GM23248 (cell line): ENCODE data around the gene OIP5. TPM values are rescaled to one million over a fixed set of nuclear protein-coding genes. Genes with fewer than 3 reads are reported as not detected.
A peak's percentile ranks its signal among the peaks of the same experiment; 100 is the strongest.

Experiments used
- DNase-seq: peaks from one replicate; pipeline ENCODE4 v3.0.0-alpha.2; 2015
- H2AFZ ChIP-seq: fragments of 200-600 bp; sonication (generic); 2 replicates; pipeline ENCODE4 v1.6.1; 2016; ENCODE audit warnings: antibody characterized with exemption
- H3F3A ChIP-seq: fragments of 200-600 bp; sonication (generic); 2 replicates; pipeline ENCODE4 v1.6.1; 2016; ENCODE audit warnings: mild to moderate bottlenecking, antibody characterized with exemption, mixed run types; ENCODE audit not compliant: insufficient read depth
- H3K27ac ChIP-seq: fragments of 200-600 bp; sonication (generic); 2 replicates; pipeline ENCODE4 v1.5.1; 2016; ENCODE audit warnings: mild to moderate bottlenecking
- H3K27me3 ChIP-seq: fragments of 200-600 bp; sonication (generic); replicated peaks from 2 replicates; pipeline ENCODE4 v1.6.1; 2016; ENCODE audit warnings: mild to moderate bottlenecking; ENCODE audit not compliant: insufficient read depth
- H3K36me3 ChIP-seq: fragments of 200-600 bp; sonication (generic); 2 replicates; pipeline ENCODE4 v1.6.1; 2016; ENCODE audit warnings: low read depth, mild to moderate bottlenecking
- H3K4me1 ChIP-seq: fragments of 200-600 bp; sonication (generic); 2 replicates; pipeline ENCODE4 v1.6.1; 2016; ENCODE audit warnings: mild to moderate bottlenecking; ENCODE audit not compliant: insufficient read depth
- H3K4me2 ChIP-seq: fragments of 200-600 bp; sonication (generic); one replicate; pipeline ENCODE4 v1.6.1; 2016; ENCODE audit warnings: mild to moderate bottlenecking; ENCODE audit not compliant: unreplicated experiment
- H3K4me3 ChIP-seq: fragments of 200-600 bp; sonication (generic); 2 replicates; pipeline ENCODE4 v1.5.1; 2016; ENCODE audit warnings: mild to moderate bottlenecking
- H3K79me2 ChIP-seq: fragments of 200-600 bp; sonication (generic); 2 replicates; pipeline ENCODE4 v1.6.1; 2016; ENCODE audit warnings: mild to moderate bottlenecking; ENCODE audit not compliant: insufficient read depth
- H3K9ac ChIP-seq: fragments of 200-600 bp; sonication (generic); 2 replicates; pipeline ENCODE4 v1.6.1; 2016; ENCODE audit warnings: mild to moderate bottlenecking
- H3K9me2 ChIP-seq: fragments of 200-600 bp; sonication (generic); 2 replicates; pipeline ENCODE4 v1.6.1; 2016; ENCODE audit warnings: mixed run types, mild to moderate bottlenecking, moderate library complexity; ENCODE audit not compliant: insufficient read depth
- H3K9me3 ChIP-seq: fragments of 200-600 bp; sonication (generic); one replicate; pipeline ENCODE4 v1.6.1; 2017; ENCODE audit warnings: low read depth
- H4K20me1 ChIP-seq: fragments of 200-600 bp; sonication (generic); 2 replicates; pipeline ENCODE4 v1.6.0; 2016; ENCODE audit not compliant: insufficient read depth
- EZH2 ChIP-seq: fragments of 200-600 bp; sonication (generic); IDR thresholded peaks from 2 replicates; pipeline ENCODE4 v1.6.1; 2018; ENCODE audit warnings: antibody characterized with exemption, mild to moderate bottlenecking; ENCODE audit not compliant: insufficient read depth, poor library complexity, severe bottlenecking
- EZH2phosphoT487 ChIP-seq: fragments of 200-600 bp; sonication (generic); IDR thresholded peaks from 2 replicates; pipeline ENCODE4 v1.6.1; 2018; ENCODE audit warnings: antibody characterized with exemption, moderate library complexity, mild to moderate bottlenecking, low read depth; ENCODE audit not compliant: insufficient read depth
- WGBS, 2 experiments: methylation state at CpG; one replicate each; pipeline ENCODE4 v1.1.6; 2015 to 2017; ENCODE audit warnings: low lambda C conversion rate in 2 of 2, low coverage in 1 of 2; ENCODE audit errors: missing lambda C conversion rate in 2 of 2; 5-methylcytosine and 5-hydroxymethylcytosine counted together
- in situ Hi-C: fragments of 300-500 bp; cut with MboI; formaldehyde crosslinking; loops from 2 replicates; pipeline ENCODE4 v1.15.0; 2020
- polyA plus RNA-seq: library from polyadenylated mRNA; unstranded; fragments of >200 nt; fragmentation: Nextera tagmentation; extraction: Ambion mirVana; gene quantifications from 2 replicates; pipeline ENCODE4 v1.2.1, GENCODE V29; 2016
- total RNA-seq: library from RNA; depleted of rRNA; stranded (reverse); fragments of >200 nt; shearing (Covaris generic); gene quantifications from 2 replicates; pipeline ENCODE4 v1.2.3, GENCODE V29; 2014

OIP5 gene
- total and polyA plus RNA-seq, 2 experiments from 2014 or later: 7.3 to 7.8 TPM

DNA sequence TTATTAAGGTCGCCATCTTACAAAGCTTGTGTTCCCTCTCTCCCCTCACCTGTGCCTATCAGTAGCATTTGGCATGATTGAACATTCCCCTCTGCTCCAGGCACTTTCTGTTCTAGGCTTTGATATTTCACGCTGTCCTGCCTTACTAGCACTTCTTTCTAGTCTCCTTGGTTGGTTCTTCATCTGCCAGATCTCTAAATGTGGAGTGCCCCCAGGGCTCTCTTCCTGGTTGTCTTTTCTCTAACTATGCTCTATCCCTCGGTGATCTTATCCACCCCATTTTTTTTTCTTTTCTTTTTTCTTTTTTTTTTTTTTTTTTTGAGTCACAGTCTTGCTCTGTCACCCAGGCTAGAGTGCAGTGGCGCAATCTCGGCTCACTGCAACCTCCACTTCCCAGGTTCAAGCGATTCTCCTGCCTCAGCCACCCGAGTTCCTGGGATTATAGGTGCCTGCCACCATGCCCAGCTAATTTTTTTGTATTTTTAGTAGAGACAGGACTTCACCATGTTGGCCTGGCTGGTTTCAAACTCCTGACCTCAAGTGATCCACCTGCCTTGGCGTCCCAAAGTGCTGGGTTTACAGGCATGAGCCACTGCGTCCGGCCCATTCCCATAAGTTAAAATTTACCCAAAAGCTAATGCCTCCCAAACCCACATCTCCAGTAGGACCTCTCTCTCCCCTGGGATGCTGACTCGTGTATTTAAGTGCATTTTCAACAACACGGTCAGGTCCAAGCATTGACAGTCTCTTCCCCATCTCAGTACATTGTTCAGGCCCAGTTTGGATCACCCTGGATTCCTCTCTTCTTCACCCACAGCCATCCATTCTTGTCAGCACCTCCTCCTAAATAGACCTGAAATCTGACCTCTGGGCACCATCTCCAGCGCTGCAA, 5.5 kb upstream of the OIP5 start:
- in situ Hi-C loops: no loop called here

DNA sequence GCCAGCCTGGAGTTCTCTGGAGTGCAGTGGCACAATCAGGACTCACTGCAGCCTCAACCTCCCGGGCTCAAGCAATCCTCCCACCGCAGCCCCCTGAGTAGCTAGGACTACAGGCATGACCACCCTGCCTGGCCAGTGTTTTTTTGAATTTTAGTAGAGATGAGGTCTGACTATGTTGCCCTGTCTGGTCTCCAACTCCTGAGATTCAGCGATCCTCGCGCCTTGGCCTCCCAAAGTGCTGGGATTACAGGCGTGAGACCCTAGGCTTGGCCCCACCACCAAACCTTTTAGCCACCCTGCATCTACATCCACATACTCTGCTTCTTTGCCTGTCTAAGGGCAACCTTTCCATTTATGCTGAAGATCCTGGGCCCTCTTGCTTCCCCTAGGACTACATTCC, 4.7 kb upstream of the OIP5 start:
- peaks cover 9% of the 10 kb centered on the region for H3F3A ChIP-seq
- no peak for TF ChIP-seq EZH2phosphoT487
- no peak for TF ChIP-seq EZH2
- no peaks in the 10 kb centered on the region for H3K9me2 ChIP-seq
- in situ Hi-C loops: no loop called here
- no peaks in the 10 kb centered on the region for H3K27me3 ChIP-seq
- H3K9ac ChIP-seq: no peak overlapping the region
- H3K4me1 ChIP-seq: no peaks in the 10 kb centered on the region
- WGBS, 2 experiments: 99% methylated on average over 6 of the region's 6 CpGs
- peaks cover 87% of the 10 kb centered on the region for H3K79me2 ChIP-seq
- H3K4me3 ChIP-seq: no peak overlapping the region
- H3K9me3 ChIP-seq: no peaks in the 10 kb centered on the region
- no peak for DNase-seq
- H2AFZ ChIP-seq: peak overlapping the region; percentile 63
- no peak overlapping the region for H3K27ac ChIP-seq
- H4K20me1 ChIP-seq: no peaks in the 10 kb centered on the region
- H3K4me2 ChIP-seq: no peak overlapping the region
- H3K36me3 ChIP-seq: no peaks in the 10 kb centered on the region

More for the DNA sequence above, 5.5 kb upstream of the OIP5 start:
- H3K9ac ChIP-seq: no peak overlapping the region
- DNase-seq: peak; percentile 10
- H3K9me2 ChIP-seq: no peaks in the 10 kb centered on the region
- H3K4me2 ChIP-seq: no peak overlapping the region
- peaks cover 95% of the 10 kb centered on the region for H3K79me2 ChIP-seq
- no peak overlapping the region for H3K27ac ChIP-seq
- peak overlapping the region; percentile 63 for H2AFZ ChIP-seq
- no peaks in the 10 kb centered on the region for H4K20me1 ChIP-seq
- H3K9me3 ChIP-seq: no peaks in the 10 kb centered on the region
- peaks cover 9% of the 10 kb centered on the region for H3F3A ChIP-seq
- no peak for TF ChIP-seq EZH2phosphoT487
- no peak for TF ChIP-seq EZH2
- WGBS, 2 experiments: 90 to 92% methylated on average over 13 of the region's 13 CpGs
- no peaks in the 10 kb centered on the region for H3K4me1 ChIP-seq
- no peaks in the 10 kb centered on the region for H3K27me3 ChIP-seq
- no peak overlapping the region for H3K4me3 ChIP-seq
- H3K36me3 ChIP-seq: no peaks in the 10 kb centered on the region

GRCh38 chr15:41336549-41336948, 4.2 kb upstream of the OIP5 start:
- H4K20me1 ChIP-seq: no peaks in the 10 kb centered on the region
- H3K27ac ChIP-seq: no peak overlapping the region
- H3K27me3 ChIP-seq: no peaks in the 10 kb centered on the region
- no peaks in the 10 kb centered on the region for H3K9me3 ChIP-seq
- no peaks in the 10 kb centered on the region for H3K4me1 ChIP-seq
- no peaks in the 10 kb centered on the region for H3K36me3 ChIP-seq
- no peak overlapping the region for H3K4me2 ChIP-seq
- no peaks in the 10 kb centered on the region for H3K9me2 ChIP-seq
- H3F3A ChIP-seq: peaks cover 9% of the 10 kb centered on the region
- no peak overlapping the region for H2AFZ ChIP-seq
- WGBS, 2 experiments: 89 to 91% methylated on average over 4 of the region's 4 CpGs
- DNase-seq: no peak
- in situ Hi-C loops: no loop called here
- no peak overlapping the region for H3K4me3 ChIP-seq
- no peak overlapping the region for H3K9ac ChIP-seq
- peaks cover 85% of the 10 kb centered on the region for H3K79me2 ChIP-seq
- no peak for TF ChIP-seq EZH2phosphoT487
- no peak for TF ChIP-seq EZH2

GRCh38 chr15:41334293-41335120, 2.1 kb upstream of the OIP5 start:
- Histone ChIP-seq H3K27ac (no peak overlapping the region), H3K9ac (0 out of 2 replicates have a peak overlapping the region, but pooled peaks have one; percentile 84), H3K4me2 (no peak overlapping the region), H3K4me3 (peak overlapping the region; percentile 98), H3K9me2 (no peaks in the 10 kb centered on the region), H4K20me1 (no peaks in the 10 kb centered on the region), H3F3A (peaks cover 9% of the 10 kb centered on the region), H2AFZ (peak overlapping the region; percentile 96), H3K4me1 (no peaks in the 10 kb centered on the region), H3K27me3 (no peaks in the 10 kb centered on the region), H3K79me2 (peaks cover 67% of the 10 kb centered on the region), H3K36me3 (no peaks in the 10 kb centered on the region), H3K9me3 (no peaks in the 10 kb centered on the region)
- in situ Hi-C loops: no loop called here
- TF ChIP-seq EZH2phosphoT487 (no peak), EZH2 (no peak)
- 89 to 90% methylated on average over 12 of the region's 12 CpGs for whole genome bisulfite sequencing, 2 experiments
- DNase-seq: no peak
